Amygdala (tissue), 56 donors: ENCODE results near the gene CDC40.
A peak's percentile ranks its signal among the peaks of the same experiment; 100 is the strongest.

Source experiments
- DNase-seq, 56 donors: peaks; one replicate each; lab custom pipeline; 2025; lab: John Stamatoyannopoulos, UW

Gene CDC40

DNA sequence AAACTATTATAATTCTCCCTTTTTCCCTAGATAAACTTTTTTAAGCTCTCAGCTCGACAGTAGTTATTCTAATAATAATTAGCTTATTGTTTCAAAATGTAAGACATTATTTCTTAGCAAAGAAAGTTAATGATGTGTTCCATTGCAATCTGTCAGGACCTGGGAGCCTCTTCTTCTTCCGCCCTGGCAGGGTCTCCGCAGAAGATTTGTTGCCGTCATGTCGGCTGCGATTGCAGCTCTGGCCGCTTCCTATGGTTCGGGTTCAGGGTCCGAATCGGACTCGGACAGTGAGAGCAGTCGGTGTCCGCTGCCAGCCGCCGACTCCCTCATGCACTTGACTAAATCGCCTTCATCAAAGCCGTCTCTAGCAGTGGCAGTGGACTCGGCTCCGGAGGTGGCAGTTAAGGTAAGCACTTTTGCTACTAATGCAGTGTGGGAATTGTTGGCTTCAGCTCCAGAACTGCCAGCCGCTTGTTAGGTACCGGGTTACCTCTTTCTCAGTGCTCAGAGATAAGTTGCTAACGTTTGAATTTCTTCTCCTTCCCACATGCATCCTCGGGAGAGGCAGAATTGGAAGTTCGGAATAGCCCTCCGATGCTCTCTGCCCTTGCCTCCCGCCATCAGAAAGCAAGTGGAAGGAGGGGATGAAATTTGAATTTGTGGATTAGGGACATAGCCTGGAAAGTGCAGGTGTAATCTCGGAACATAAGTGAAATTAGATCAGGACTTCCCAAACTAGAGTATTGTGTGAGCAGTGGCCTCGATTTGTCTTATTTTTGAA, at the start of gene CDC40:
CDC40 (plus strand) TSS at position 200 of the 781 bp plus-strand sequence; CDS start at position 218, 18 bp downstream.
- peak in 52 of 56 donors; percentile 8 to 84 (median 62) for DNase-seq

DNA sequence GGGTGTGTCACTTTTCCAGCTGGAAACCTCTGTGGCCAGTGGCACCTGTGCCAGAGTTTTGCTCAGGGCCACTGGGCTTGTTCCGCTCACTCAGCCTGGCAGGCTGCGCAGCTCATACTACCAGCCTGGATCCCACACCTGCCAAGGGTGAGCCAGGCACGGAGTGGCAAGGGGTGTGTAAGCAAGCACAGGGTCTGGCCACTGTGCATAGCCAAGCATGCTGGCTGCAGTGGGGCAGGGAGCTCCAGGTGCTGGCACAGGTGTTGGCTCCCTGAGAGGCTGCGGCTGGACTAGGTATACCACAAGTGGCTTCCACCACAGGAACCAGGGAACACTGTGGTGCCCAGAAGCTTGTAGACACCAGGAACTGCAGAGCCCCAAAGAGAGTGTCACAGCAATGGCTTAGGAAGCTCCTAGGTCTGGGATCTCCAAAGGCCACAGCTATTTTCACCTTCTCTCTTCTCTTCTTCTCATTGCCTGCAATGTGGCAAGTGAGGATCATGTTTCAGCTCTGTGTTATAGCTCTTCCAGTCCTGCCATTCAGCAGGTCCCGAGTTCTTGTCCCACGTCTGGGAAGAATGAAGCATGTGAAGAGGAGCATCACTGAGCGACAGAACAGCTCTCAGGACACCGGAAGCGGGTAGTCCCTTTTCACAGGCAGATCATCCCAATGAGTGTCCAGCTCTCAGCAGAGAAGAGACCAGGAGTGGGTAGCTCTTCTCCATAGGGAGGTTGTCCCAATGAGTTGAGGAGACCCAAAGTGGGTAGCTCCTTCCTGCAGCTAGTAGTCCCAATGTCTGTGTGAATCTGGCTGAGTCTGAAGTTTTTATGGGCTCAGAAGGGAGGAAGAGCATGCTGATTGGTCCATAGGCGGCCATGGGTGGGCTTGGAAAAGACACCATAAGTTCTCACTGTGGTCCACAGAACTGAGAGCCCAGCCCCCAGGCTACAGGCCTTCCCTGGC, 42.0 kb upstream of the CDC40 start:
- no peak for DNase-seq

DNA sequence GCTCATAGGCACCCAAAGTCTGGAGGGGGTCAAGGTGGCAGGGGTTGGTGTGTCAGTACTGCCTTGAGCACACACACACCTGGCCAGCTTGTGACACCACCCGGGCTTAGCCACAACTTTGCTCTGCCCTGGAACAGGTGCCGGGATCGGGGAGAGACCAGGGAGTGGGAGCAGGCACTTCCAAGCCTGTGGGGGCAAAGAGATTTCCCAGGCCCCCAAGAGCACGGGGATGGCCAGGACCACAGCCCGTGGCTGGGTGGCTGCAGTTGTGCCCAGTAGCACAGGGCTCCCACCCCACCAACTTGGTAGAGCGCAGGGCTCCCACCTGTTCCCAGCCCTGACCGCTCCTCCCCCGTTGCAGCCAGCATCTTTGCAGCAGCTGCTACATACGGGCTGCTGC, 41.2 kb upstream of the CDC40 start:
- DNase-seq, result no peak

DNA sequence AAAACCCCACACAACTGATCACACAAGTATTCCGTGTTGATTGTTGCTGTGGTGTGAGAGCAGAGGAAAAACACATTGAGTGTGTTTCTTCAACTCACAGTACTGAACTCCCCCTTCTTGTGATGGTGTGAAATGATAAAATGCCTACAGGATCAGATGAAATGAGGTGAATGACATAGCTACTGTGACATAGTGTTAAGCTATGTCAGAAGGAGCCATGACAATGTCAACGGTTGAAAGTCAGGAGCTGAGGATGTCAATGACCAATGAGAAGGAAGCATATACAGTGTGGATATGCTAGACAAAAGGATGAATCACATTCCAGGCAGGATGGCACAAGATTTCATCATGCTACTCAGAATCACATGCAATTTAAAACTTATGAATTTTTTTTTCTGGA, 39.6 kb upstream of the CDC40 start:
- no peak for DNase-seq

DNA sequence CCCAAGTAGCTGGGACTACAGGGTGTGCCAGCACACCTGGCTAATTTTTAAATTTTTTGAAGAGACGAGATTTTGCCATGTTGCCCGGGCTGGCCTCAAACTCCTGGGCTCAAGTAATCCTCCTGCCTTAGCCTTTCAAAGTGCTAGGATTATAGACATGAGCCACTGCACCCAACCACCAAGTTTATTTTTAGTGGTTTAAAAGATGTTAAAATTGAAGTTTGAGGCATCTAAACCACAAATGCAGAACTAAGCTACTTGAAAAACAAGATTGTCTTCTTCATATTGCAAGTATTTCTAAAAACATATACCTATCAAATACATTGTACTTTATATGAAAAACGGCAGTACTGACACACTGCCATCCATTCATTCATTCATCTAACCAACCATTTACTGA, 32.4 kb upstream of the CDC40 start:
- no peak for DNase-seq

DNA sequence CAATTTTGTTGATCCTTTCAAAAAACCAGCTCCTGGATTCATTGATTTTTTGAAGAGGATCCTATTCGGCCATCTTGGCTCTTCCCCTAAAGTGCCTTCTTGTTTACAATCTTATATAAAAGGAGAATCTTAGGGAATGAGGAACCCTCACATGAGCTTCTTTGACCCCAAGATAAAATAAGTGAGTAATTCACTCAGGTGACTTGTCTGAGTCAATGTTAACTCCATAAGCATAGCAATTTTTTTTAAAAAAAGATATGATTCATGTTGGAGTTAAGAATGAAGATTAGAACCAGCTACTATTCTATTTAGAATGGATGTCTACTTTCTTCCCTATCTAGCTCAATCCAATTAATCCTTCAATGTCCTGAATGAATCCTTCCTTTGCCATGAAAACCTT, 21.7 kb upstream of the CDC40 start:
- no peak for DNase-seq

DNA sequence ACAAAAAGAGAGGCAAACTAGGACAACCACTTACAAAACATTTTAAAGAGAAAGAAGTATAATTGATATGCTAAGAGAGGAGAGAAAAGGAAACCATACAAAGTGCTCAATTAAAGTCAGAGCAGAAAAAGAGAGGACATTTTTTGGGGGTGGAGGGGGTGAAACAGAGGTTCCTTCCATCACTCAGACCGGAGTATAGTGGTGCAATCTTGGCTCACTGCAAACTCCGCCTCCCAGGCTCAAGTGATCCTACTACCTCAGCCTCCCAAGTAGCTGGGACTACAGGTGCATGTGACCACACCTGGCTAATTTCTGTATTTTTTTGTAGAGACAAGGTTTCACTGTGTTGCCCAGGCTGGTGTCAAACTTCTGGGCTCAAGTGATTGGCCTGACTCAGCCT, 10.1 kb upstream of the CDC40 start:
- DNase-seq, result no peak

DNA sequence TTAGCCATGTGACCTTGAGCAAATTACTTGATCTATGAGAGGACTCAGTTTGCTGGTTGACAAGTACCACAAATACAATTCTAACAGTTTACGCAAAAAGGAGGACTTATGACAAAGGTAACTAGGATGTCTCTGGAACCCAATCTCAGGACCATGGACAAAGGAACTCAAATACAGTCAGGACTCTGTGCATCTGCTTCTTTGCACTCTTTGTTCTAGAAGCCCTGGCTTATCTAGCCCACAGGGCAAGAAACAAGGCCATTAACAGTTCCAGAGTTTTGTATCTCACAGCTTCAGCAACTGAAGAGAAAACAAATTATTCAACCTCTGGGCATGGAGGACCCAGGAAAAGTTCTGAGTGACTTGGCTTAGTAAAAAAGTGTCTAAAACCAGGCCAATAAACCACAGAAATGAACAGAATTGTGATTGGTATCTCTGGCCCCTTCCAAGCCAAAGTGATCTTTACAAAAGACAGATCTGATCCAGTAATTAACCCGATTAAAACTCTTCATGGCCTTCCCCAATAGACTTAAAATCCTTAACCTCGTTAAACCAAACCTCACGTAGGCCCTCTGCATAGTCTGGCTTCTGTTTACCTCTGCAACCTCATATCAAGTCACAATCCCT, 6.6 kb upstream of the CDC40 start:
- no peak for DNase-seq

DNA sequence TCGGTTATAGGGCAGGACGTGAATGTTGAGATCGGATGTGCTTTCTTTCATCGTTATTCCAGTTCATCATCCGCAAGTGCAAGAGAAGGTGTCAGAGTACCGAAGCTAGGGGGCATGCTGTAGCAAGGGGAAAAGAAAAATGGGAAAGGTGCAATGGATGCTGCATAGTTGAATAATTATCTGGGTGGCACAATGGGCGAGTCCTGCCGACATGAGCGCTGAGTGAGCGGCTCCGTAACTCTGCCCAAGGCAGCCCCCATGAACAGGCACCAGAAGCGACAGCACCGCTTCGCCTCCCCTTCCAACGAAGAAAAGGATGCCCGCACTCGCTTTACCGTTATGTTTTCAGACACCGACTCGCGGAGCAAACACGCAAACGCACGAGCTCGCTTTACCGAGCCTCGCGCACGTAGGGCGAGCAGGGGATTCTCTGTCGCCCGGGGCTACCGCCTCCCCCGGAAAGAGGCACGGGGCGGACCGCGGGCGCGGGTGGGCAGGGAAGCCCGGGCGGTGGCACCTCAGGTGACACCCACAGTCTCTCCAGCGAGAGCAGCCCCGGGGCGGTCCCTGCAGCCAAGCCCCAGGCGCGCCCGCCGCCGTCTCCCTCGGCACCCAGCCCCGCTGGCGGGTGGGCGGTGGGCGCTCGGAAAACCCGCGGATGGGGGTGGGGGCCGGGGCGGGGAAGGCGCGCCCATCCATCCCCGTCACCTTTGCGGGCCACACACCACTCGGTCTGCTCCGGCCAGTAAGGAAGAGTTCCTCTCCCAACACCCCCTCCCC, 1.4 kb upstream of the CDC40 start:
- peak in 46 of 56 donors; percentile 5 to 69 (median 35) for DNase-seq

DNA sequence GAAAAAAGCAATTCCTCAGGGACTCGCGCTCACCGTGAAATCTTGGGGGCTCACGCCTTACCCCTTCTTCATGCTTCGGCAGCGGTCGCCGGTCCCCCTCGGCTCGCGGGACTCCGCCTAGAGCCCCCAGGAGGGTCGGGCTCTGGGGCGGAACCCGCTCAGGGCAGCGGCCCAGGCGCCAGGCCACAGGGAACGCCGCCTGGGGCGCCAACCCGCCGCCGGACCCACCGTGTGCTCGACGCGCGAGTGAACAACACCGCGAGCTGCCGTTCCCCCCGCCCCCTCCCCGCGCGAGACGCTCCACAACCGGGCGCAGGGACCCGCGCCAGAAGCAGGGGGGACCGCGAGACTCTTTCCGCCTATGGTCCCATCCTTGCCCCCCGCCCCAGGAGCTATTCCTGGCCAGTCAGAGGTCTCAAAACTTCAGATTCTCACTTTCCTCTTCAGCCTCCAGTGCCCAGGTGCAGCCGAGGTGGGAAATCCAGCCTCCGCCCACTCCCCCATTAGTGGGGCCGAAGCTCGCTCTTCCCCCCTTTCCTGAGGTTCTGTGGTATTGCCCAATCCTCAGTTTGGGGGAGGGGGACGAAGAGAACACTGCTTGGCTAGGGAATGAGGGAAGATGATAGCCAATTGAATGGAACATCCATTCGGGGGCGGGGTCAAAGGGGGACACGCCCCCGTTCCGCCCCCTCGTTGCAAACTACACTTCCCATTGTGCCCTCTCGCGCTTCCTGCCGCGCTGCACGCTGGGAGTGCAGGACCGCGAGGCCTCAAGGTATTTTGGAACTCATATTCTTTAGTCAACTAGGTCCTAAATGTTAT, 610 bp upstream of the CDC40 start, which contains the start of gene WASF1:
WASF1 (minus strand) TSS at position 265 of the 822 bp plus-strand sequence. CDS start 52,069 bp downstream, outside the sequence.
- peak; percentile 32 to 98 (median 92) for DNase-seq

DNA sequence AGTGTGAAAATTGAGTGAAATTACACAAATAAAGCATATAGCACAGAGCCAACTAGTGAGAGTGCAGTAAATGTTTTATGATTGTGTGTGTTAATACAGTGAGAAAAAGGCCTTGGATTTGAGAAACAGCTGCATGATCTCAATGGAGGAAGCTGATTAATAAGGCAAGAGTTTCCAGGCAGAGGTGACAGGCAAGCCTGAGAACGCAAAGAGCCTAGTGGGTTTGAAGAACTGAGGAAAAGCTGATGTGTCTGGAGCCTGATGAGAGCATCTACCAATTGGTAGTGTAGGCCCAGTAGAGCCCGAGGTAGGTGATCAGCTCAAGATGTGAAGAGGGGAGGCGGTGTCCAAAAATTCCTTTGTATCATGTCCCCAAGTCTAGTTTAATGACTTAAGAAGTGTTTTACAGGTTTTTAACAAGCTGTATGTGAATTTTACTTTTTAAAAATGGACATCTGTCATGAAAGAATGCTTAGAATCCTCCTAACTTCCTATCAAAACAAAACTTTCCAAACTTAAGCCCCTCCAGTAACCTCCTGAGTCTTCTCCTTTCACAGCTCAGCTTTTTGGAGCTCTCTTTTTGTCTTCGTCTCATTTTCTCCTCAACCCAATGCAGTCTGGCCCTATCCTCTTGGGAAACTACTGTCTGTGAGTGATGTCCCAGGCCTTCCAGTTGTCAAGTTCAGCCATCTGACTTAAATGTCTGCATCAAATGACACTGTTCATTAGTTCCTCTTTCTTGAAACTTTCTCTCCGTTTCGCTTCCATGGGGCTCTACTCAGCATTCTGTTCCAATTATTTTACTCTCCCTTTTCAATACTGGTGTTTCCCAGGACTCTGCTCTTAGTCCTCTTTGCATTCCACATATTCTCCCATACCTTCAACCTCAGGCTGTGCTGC, 1.2 kb downstream of the CDC40 start:
- DNase-seq, result no peak

DNA sequence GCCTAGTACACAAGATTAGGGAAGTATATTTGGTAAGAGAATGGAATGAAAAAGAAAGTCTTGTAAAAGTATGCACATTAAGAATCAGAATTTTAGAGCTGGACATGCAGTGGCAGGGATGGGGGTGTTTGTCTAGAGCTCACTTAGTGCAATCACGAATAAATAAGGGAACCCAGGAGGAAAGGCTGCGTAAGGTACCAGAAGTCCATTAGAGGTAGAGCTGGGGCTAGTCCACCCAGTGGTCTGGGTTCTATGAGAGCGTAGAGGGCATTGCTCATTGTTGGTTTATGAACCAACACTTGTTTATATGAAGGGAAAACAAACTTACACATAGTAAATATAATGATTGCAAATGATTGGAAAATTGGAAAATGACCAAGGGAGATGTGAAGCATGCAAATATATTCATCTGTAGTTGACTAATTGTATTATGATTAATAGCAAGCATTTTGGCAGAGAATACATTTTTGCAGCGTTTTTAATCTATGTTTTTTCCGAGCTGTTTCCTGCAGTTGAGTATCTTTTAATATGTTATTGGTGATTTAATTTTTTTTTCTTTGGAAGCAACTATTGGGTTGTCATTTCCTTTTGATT, 3.2 kb downstream of the CDC40 start:
- no peak for DNase-seq

DNA sequence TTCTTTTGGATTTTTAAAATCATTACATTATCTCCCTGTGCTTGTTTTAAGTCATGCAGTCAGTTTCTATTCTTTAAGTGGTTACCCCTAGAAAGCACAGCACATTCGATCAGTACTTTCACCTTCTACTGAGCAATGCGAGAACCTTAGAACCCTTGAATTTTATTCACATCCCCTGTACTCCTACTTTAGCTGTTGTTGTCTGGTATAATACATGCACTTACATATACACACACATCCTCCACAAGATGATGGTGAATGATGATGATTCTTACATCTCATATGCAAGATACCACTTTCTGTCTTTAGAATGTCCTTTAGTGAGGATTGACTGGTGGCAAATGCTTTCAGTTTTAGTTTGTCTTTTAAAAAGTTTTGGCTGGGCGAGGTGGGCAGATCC, 5.7 kb downstream of the CDC40 start:
- DNase-seq, result no peak

DNA sequence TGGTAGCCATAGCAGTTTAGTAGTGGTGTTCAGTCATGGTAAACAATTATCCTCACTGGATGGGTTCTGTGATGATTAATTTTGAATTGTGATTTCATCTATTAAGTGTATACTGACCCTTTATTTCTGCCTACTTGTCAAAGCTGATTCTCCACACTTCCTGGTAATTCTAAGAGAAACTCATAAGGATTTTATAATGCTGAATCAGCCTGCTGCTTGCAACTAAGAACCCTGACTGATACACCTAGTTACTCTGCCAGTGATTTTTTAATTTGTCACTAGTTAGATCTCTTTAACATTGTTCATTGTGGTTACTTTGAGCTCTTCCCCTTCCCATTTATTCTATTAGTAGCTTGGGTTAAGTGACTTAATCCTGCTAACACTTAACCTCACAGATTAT, 8.6 kb downstream of the CDC40 start:
- no peak for DNase-seq

DNA sequence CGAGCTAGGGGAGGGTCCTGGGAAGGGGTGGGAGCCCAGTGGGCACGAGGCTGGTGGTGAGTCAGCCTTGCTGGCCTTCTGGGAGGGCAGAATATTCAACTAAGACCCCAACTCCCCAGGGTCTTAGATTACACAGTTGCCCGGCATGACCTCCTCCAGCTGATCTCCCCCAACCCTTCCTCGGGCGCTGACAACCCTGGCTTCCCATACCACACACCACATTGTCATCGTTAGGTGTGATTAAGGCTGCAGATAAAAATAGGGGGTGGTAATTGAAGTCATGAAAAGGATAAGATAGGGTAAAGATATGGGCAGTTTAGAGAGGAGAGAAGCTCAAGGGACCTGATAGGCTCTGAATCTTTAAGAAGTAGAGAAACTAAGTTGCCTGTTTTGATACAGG, 10.5 kb downstream of the CDC40 start:
- DNase-seq, result no peak

DNA sequence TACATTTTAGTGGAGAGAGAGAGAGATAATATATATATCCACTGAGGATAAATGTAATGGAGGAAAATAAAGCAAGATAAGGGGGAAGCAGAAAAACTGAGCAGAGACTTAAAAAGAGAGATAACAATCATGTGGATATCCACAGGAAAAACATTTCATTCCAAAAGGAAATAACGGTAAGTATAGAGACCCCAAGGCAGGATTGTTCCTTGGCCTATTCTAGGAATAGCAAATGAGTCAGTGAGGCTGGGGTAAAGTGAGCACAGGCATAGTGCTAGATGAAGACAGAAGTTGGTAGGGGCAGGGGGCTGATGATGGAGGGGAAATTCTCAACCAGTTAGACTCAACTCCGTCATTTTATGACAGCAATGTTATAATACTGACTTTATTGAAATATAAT, 11.2 kb downstream of the CDC40 start:
- DNase-seq, result no peak

DNA sequence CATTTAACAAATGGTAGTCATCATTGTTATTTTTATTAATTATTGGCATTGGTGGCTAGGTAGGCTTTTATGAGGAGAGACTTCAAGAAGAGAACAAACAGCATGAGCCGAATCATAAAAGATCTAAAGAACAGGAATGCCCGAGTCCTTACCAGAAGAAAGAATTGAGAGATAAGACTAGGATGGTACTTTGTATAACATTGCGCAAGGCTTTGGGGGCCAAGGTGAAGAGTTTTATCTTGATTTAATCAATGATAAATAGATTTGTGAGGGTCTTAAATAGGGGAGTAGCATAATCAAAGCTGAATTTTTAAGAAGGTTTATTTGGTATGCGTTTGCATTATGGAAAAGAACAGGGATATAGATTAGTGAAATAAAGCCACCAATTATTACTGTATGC, 15.4 kb downstream of the CDC40 start:
- DNase-seq, result no peak

DNA sequence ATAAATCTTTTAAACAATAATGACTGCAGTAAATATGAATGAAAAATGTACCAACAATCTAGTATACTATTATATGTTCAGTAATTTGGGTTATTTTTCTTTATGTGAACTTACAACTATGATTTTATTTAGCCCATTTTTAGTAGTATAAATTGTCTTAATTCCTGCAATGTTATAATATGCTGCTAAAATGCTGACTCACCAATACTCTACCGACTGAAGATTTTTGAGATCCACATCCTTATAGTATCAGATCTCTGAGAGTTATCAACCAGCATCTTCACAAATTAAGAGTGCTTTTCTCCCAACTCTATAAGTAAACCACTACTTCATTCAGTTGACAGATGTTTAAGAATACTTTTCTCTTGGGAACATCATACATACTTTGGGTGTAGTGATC, 16.6 kb downstream of the CDC40 start:
- no peak for DNase-seq
